ENCODE results near the gene NLGN2. TPM values are rescaled to one million over a fixed set of nuclear protein-coding genes. Genes with fewer than 3 reads are reported as not detected.

NLGN2 gene
- total and polyA plus RNA-seq, 4 donors = 5.0 to 15.2 (median 8.2) TPM

DNA sequence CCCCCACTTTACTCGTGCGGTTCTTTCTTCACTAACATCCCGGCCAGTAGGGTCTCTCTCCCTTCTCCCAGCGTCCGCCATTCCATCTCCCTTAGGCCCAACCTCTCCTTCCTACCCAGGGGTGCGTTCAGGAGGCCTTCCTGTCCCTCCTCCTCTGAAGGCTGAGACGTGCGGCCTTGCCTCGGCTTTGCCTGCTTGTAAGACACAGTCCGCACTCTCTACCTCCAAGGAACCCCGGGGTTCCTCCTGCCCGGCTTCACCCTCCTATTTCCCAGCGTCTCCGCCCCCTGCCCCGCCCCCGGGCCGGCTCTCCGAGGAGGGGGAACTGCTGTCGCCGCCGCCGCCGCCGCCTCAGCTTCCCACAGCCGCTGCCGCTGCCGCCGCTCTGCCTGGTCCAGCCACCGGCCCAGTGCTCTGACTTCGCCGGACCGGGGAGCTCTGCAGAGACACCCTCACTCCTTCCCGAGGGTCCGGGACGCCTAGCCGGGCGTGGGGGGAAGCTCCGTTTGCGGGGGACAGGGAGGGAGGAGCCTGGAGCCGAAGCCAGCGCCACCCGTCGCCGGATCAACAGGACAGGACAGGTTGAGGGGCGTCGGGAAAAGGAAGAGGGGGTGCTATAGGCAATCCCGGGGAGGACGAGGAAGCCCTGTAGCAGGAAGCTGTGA is 30.4 kb downstream of the NLGN2 start:
- Histone ChIP-seq H3K27me3 (ENCODE audit: control insufficient read depth in 3 of 3, insufficient read depth in 3 of 3, low read length in 2 of 3) (peaks cover 0 to 54% (median 37%) of the 10 kb centered on the region in 3 donors), H3K36me3 (ENCODE audit: control insufficient read depth in 4 of 4, insufficient read depth in 4 of 4, low read length in 4 of 4) (no peaks in the 10 kb centered on the region), H3K27ac (ENCODE audit: low read depth in 1 of 2, low read length in 1 of 2) (no peak overlapping the region), H3K9ac (ENCODE audit: insufficient read depth in 1 of 2, low read length in 2 of 2) (no peak overlapping the region), H3K4me1 (ENCODE audit: control insufficient read depth in 5 of 5, insufficient read depth in 5 of 5, low read length in 5 of 5) (peaks cover 0 to 36% (median 16%) of the 10 kb centered on the region in 5 donors), H3K4me3 (no peak overlapping the region), H3K9me3 (ENCODE audit: control insufficient read depth in 4 of 4, insufficient read depth in 3 of 4, low read length in 3 of 4) (no peaks in the 10 kb centered on the region)
- ATAC-seq (ENCODE audit: insufficient read depth, low FRiP score) (no peak), DNase-seq (peak; percentile 36 to 57 (median 53))
- TF ChIP-seq, protein P1, sequence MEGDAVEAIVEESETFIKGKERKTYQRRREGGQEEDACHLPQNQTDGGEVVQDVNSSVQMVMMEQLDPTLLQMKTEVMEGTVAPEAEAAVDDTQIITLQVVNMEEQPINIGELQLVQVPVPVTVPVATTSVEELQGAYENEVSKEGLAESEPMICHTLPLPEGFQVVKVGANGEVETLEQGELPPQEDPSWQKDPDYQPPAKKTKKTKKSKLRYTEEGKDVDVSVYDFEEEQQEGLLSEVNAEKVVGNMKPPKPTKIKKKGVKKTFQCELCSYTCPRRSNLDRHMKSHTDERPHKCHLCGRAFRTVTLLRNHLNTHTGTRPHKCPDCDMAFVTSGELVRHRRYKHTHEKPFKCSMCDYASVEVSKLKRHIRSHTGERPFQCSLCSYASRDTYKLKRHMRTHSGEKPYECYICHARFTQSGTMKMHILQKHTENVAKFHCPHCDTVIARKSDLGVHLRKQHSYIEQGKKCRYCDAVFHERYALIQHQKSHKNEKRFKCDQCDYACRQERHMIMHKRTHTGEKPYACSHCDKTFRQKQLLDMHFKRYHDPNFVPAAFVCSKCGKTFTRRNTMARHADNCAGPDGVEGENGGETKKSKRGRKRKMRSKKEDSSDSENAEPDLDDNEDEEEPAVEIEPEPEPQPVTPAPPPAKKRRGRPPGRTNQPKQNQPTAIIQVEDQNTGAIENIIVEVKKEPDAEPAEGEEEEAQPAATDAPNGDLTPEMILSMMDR (IDR thresholded peaks at IDR 0.05; ENCODE audit: control extremely low read depth, extremely low read depth) = no peak
- WGBS, 2 donors = 7 to 16% methylated on average over 47 to 48 of the region's 48 CpGs

DNA sequence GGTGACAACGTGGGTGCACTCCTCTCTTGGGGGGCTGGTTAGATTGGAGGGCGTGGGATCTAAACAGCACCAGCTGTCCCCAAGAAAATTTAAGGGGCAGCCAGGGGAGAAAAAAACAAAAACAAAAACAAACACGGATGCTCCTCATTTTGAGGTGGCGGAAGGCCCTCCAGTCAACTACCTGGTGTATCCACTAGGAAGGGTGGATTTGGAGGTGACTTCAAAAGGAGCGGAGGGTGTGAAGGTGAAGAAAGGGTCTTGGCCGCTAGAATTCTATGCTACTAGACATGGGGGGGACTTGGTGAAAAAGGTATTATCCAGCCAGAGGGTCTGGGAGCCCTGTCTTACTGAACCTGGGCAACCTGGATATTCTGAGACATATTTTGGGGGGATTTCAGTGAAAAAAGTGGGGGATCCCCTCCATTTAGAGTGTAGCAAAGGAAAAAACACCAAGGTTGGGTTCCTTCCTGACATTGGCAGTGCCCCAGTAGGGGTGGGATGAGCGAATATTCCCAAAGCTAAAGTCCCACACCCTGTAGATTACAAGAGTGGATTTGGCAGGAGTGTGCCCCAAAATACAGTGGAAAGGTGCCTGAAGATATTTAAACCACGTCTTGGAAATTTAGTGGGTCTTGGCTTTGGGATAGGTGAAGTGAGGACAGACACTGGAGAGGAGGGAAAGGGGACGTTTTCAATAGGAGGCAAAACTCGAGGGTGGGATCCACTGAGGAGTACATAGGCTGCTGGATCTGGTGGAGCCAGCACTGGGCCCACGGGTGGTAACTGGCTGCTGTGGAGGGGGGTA is 31.2 kb downstream of the NLGN2 start:
- 41 to 56% methylated on average over 11 of the region's 11 CpGs for WGBS, 2 donors
- peaks cover 0 to 52% (median 37%) of the 10 kb centered on the region in 3 donors for H3K27me3 ChIP-seq (ENCODE audit: control insufficient read depth in 3 of 3, insufficient read depth in 3 of 3, low read length in 2 of 3)
- no peaks in the 10 kb centered on the region for H3K36me3 ChIP-seq (ENCODE audit: control insufficient read depth in 4 of 4, insufficient read depth in 4 of 4, low read length in 4 of 4)
- no peak overlapping the region for H3K9ac ChIP-seq (ENCODE audit: insufficient read depth in 1 of 2, low read length in 2 of 2)
- peaks cover 0 to 36% (median 16%) of the 10 kb centered on the region in 5 donors for H3K4me1 ChIP-seq (ENCODE audit: control insufficient read depth in 5 of 5, insufficient read depth in 5 of 5, low read length in 5 of 5)
- H3K27ac ChIP-seq (ENCODE audit: low read depth in 1 of 2, low read length in 1 of 2) = no peak overlapping the region
- no peak overlapping the region for H3K4me3 ChIP-seq
- DNase-seq = no peak
- no peak for ATAC-seq (ENCODE audit: insufficient read depth, low FRiP score)
- no peaks in the 10 kb centered on the region for H3K9me3 ChIP-seq (ENCODE audit: control insufficient read depth in 4 of 4, insufficient read depth in 3 of 4, low read length in 3 of 4)
- TF ChIP-seq, protein P1 (IDR thresholded peaks at IDR 0.05; ENCODE audit: control extremely low read depth, extremely low read depth) = no peak

DNA sequence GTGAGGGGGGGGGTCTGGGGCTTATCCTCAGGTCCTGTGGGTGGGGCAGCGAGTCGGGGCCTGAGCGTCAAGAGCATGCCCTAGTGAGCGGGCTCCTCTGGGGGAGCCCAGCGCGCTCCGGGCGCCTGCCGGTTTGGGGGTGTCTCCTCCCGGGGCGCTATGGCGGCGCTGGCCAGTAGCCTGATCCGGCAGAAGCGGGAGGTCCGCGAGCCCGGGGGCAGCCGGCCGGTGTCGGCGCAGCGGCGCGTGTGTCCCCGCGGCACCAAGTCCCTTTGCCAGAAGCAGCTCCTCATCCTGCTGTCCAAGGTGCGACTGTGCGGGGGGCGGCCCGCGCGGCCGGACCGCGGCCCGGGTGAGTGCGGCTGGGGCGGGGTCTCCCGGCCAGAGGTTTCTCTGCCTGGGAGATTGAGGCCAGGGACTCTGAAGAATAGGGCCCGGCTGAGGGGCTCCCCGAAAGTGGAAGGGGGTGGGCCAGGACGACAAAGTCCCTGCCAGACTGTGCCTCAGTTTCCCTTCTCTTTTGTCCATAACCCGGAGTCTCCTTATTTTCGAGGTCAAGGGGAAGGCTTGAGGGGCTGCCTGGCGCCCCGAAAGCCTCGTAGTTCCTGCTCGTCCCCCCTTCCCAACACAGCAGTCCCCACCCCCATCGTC is 31.9 kb downstream of the NLGN2 start, which contains the start of gene FGF11:
Gene FGF11, plus strand, starts transcription at position 51 of the 651 bp plus-strand sequence. Its CDS starts 109 bp downstream, at position 160.
- 2 to 4% methylated on average over 38 to 50 of the region's 50 CpGs for WGBS, 2 donors
- H3K36me3 ChIP-seq (ENCODE audit: control insufficient read depth in 4 of 4, insufficient read depth in 4 of 4, low read length in 4 of 4) = no peaks in the 10 kb centered on the region
- H3K4me1 ChIP-seq (ENCODE audit: control insufficient read depth in 5 of 5, insufficient read depth in 5 of 5, low read length in 5 of 5) = peaks cover 0 to 36% (median 16%) of the 10 kb centered on the region in 5 donors
- H3K27ac ChIP-seq (ENCODE audit: low read depth in 1 of 2, low read length in 1 of 2) = no peak within 1 kb of the TSS
- no peak within 1 kb of the TSS for H3K9ac ChIP-seq (ENCODE audit: insufficient read depth in 1 of 2, low read length in 2 of 2)
- H3K27me3 ChIP-seq (ENCODE audit: control insufficient read depth in 3 of 3, insufficient read depth in 3 of 3, low read length in 2 of 3) = peaks cover 0 to 49% (median 38%) of the 10 kb centered on the region in 3 donors
- TF ChIP-seq, protein P1 (IDR thresholded peaks at IDR 0.05; ENCODE audit: control extremely low read depth, extremely low read depth) = no peak
- no peaks in the 10 kb centered on the region for H3K9me3 ChIP-seq (ENCODE audit: control insufficient read depth in 4 of 4, insufficient read depth in 3 of 4, low read length in 3 of 4)
- DNase-seq (no peak), ATAC-seq (ENCODE audit: insufficient read depth, low FRiP score) (no peak)
- H3K4me3 ChIP-seq = no peak within 1 kb of the TSS
